A549 (cell line): Measurements from ENCODE around the gene TTC28.
"Not testable (repeated sequence)": the region's sequence is repeated elsewhere in the genome, so short reads cannot be mapped to it uniquely, and the experiment has no call there.

ENCODE experiments used
- CTCF ChIP-seq: fragments of >200 bp; sonication (Bioruptor Twin); formaldehyde crosslinking; IDR thresholded peaks from 3 replicates; pipeline ENCODE4 v1.5.1; 2016
- ESRRA ChIP-seq: fragments of 150-350 bp; IDR thresholded peaks from 2 replicates; pipeline ENCODE4 v1.6.1; 2014; ENCODE audit warnings: mild to moderate bottlenecking, low read length, borderline replicate concordance
- FOSL2 ChIP-seq, 2 experiments: fragments of 450-650 bp in 1 of 2; fragments of >200 bp in 1 of 2; sonication (Bioruptor Twin) in 1 of 2; formaldehyde crosslinking; IDR thresholded peaks; 2 replicates each; pipeline versions ENCODE4 v1.5.0 to v1.6.1; 2016 to 2020; ENCODE audit warnings: mild to moderate bottlenecking in 1 of 2, moderate library complexity in 1 of 2
- MAX ChIP-seq: IDR thresholded peaks from 2 replicates; pipeline ENCODE4 v1.6.1; 2012
- PHF8 ChIP-seq: fragments of 200-600 bp; sonication (generic); IDR thresholded peaks from 2 replicates; pipeline ENCODE4 v1.6.1; 2016; ENCODE audit warnings: low read depth, mild to moderate bottlenecking, antibody characterized with exemption, moderate library complexity, borderline replicate concordance
- POLR2AphosphoS2 ChIP-seq: conservative IDR thresholded peaks from 2 replicates; pipeline ENCODE4 v1.6.1; 2012; ENCODE audit warnings: low read length, improper control_type of control experiment, inconsistent platforms
- RAD21 ChIP-seq, 2 experiments: fragments of >200 bp in 1 of 2; sonication (Bioruptor Twin) in 1 of 2; formaldehyde crosslinking in 1 of 2; IDR thresholded peaks in 1 of 2; conservative IDR thresholded peaks in 1 of 2; 2 replicates in 1 of 2; 3 replicates in 1 of 2; pipeline ENCODE4 v1.6.1; 2012 to 2018; ENCODE audit warnings: inconsistent platforms in 1 of 2
- RARB ChIP-seq: fragments of 250-450 bp; sonication (Bioruptor Pico); IDR thresholded peaks from 2 replicates; pipeline ENCODE4 v1.8.0; 2021; ENCODE audit warnings: mild to moderate bottlenecking, moderate library complexity
- RCOR1 ChIP-seq: fragments of 150-350 bp; IDR thresholded peaks from 2 replicates; pipeline ENCODE4 v1.6.1; 2014; ENCODE audit warnings: antibody characterized with exemption, low read length, low read depth
- REST ChIP-seq: fragments of 200-600 bp; sonication (generic); IDR thresholded peaks from 2 replicates; pipeline ENCODE4 v1.6.1; 2016; ENCODE audit warnings: antibody characterized with exemption, mild to moderate bottlenecking, moderate library complexity
- RNF2 ChIP-seq: fragments of 200-600 bp; sonication (generic); IDR thresholded peaks from 2 replicates; pipeline ENCODE4 v1.6.1; 2016; ENCODE audit warnings: low read depth, mild to moderate bottlenecking, antibody characterized with exemption, moderate library complexity, borderline replicate concordance
- TP53 ChIP-seq: fragments of 250-450 bp; sonication (Bioruptor Pico); IDR thresholded peaks from 2 replicates; pipeline ENCODE4 v1.5.0; 2021; ENCODE audit warnings: mild to moderate bottlenecking, moderate library complexity

- TF ChIP-seq FOSL2 (IDR thresholded peaks at IDR 0.05); FOSL2 (CRISPR knock-in tag; IDR thresholded peaks at IDR 0.05); PHF8; CTCF; ESRRA; RARB (CRISPR knock-in tag); MAX; RCOR1; RAD21 (conservative IDR thresholded peaks at IDR 0.05 in 1 of 2, IDR thresholded peaks at IDR 0.05 in 1 of 2); RNF2; POLR2AphosphoS2; REST; TP53 (CRISPR knock-in tag): not testable (repeated sequence)
Observed at GRCh38 chr22:28615423-28615822, 64.2 kb downstream of the TTC28 start.
